Measurements from ENCODE around the gene RPE. TPM values are rescaled to one million over a fixed set of nuclear protein-coding genes. Genes with fewer than 3 reads are reported as not detected.

Gene RPE
- total and polyA plus RNA-seq, 10 donors, result 8.0 to 61.0 (median 47.8) TPM

DNA sequence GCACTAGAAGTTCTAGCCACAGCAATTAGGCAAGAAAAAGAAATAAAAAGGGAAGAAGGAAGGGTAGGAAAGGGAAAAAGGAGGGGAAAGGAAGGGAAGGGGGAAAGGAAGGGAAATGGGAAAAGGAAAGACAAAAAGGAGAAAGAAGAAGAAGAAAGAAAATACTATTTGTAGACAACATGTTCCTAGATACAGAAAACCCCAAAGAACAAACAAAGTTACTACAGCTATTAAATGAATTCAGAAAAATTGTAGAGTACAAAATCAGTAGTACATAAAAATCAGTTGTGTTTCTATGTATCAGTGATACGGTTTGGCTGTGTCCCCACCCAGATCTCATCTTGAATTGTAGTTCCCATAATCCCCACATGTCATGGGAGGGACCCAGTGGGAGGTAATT, 52.3 kb downstream of the RPE start:
- DNase-seq, result no peak
- intact Hi-C loops (cut with DNase I; ENCODE audit: low total_unique reads), result no loop called here
- Histone ChIP-seq H3K4me3 (no peak overlapping the region), H3K4me1 (no peaks in the 10 kb centered on the region), H3K27ac (no peak overlapping the region), H3K9me3 (peaks cover 3 to 56% (median 37%) of the 10 kb centered on the region in 8 donors), H3K36me3 (no peaks in the 10 kb centered on the region), H3K27me3 (replicated peaks in 1 of 7) (no peaks in the 10 kb centered on the region)
- TF ChIP-seq CTCF (IDR thresholded peaks at IDR 0.05 in 8 of 11, conservative IDR thresholded peaks at IDR 0.05 in 3 of 11) (no peak), POLR2AphosphoS5 (IDR thresholded peaks at IDR 0.05) (no peak), POLR2A (IDR thresholded peaks at IDR 0.05) (no peak)
- WGBS, 5 donors, result 87 to 100% (median 97%) methylated on average over 1 of the region's 1 CpG

GRCh38 chr2:210055825-210056224, 53.4 kb downstream of the RPE start:
- no peak for TF ChIP-seq POLR2A (IDR thresholded peaks at IDR 0.05)
- TF ChIP-seq CTCF (IDR thresholded peaks at IDR 0.05 in 8 of 11, conservative IDR thresholded peaks at IDR 0.05 in 3 of 11), result no peak
- no peak for TF ChIP-seq POLR2AphosphoS5 (IDR thresholded peaks at IDR 0.05)
- peaks cover 3 to 56% (median 37%) of the 10 kb centered on the region in 8 donors for H3K9me3 ChIP-seq

DNA sequence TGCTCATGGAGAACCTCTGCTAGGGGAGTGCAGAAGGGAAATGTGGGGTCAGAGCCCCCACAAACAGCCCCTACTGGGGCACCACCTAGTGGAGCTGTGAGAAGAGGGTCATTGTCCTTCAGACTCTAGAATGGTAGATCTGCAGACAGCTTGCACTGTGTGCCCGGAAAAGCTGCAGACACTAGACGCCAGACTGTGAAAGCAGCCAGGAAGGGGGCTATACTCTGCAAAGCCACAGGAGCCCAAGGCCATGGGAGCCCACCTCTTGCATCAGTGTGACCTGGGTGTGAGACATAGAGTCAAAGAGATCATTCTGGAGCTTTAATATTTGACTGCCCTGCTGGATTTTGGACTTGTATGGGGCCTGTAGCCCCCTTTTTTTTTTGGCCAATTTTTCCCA, 60.9 kb downstream of the RPE start:
- no peak for TF ChIP-seq CTCF (IDR thresholded peaks at IDR 0.05 in 8 of 11, conservative IDR thresholded peaks at IDR 0.05 in 3 of 11)
- no peak for TF ChIP-seq POLR2A (IDR thresholded peaks at IDR 0.05)
- TF ChIP-seq POLR2AphosphoS5 (IDR thresholded peaks at IDR 0.05), result no peak
- no peak overlapping the region for H3K27ac ChIP-seq
- no peak for DNase-seq
- H3K4me1 ChIP-seq, result no peaks in the 10 kb centered on the region
- WGBS, 5 donors, result 88 to 100% (median 98%) methylated on average over 2 of the region's 2 CpGs
- no peak overlapping the region for H3K4me3 ChIP-seq
- H3K27me3 ChIP-seq (replicated peaks in 1 of 7), result no peaks in the 10 kb centered on the region
- H3K9me3 ChIP-seq, result peaks cover 0 to 12% (median 5%) of the 10 kb centered on the region in 8 donors
- intact Hi-C loops (cut with DNase I; ENCODE audit: low total_unique reads), result no loop called here
- peaks cover 0 to 14% (median 4%) of the 10 kb centered on the region in 6 donors for H3K36me3 ChIP-seq

More at GRCh38 chr2:210055825-210056224, 53.4 kb downstream of the RPE start:
- Histone ChIP-seq H3K36me3 (no peaks in the 10 kb centered on the region), H3K4me3 (no peak overlapping the region), H3K27me3 (replicated peaks in 1 of 7) (no peaks in the 10 kb centered on the region), H3K27ac (no peak overlapping the region), H3K4me1 (no peaks in the 10 kb centered on the region)
- no peak for DNase-seq
- intact Hi-C loops (cut with DNase I; ENCODE audit: low total_unique reads), result no loop called here
- WGBS, 5 donors, result 94 to 100% (median 97%) methylated on average over 3 of the region's 3 CpGs

Other genes starting within 250 kb of the RPE start
- gene UNC80, start 230.8 kb upstream of the RPE start, total RNA-seq, result 1 to 10 TPM in 2 of 7 donors, under 1 TPM in 5; 0.23 to 1.9 (median 0.69) TPM
- under 1 TPM; 0.05 to 0.10 (median 0.07) TPM for gene UNC80, start 230.8 kb upstream of the RPE start, polyA plus RNA-seq
- gene KANSL1L, start 168.8 kb downstream of the RPE start, total RNA-seq, result 10 to 100 TPM; 13.5 to 30.5 (median 17.9) TPM
- 1 to 10 TPM; 1.2 to 2.7 (median 2.0) TPM for gene KANSL1L, start 168.8 kb downstream of the RPE start, polyA plus RNA-seq
- gene ACADL, start 222.8 kb downstream of the RPE start, total RNA-seq, result not detected
- under 1 TPM in 2 of 3 donors, not detected in 1; 0.07 to 0.32 TPM for gene ACADL, start 222.8 kb downstream of the RPE start, polyA plus RNA-seq